ENCODE data around the gene FCER2. TPM values are rescaled to one million over a fixed set of nuclear protein-coding genes. Genes with fewer than 3 reads are reported as not detected.
A peak's percentile ranks its signal among the peaks of the same experiment; 100 is the strongest.

Gene FCER2
- total RNA-seq, 1 donor from 2014 or later, result not detected

DNA sequence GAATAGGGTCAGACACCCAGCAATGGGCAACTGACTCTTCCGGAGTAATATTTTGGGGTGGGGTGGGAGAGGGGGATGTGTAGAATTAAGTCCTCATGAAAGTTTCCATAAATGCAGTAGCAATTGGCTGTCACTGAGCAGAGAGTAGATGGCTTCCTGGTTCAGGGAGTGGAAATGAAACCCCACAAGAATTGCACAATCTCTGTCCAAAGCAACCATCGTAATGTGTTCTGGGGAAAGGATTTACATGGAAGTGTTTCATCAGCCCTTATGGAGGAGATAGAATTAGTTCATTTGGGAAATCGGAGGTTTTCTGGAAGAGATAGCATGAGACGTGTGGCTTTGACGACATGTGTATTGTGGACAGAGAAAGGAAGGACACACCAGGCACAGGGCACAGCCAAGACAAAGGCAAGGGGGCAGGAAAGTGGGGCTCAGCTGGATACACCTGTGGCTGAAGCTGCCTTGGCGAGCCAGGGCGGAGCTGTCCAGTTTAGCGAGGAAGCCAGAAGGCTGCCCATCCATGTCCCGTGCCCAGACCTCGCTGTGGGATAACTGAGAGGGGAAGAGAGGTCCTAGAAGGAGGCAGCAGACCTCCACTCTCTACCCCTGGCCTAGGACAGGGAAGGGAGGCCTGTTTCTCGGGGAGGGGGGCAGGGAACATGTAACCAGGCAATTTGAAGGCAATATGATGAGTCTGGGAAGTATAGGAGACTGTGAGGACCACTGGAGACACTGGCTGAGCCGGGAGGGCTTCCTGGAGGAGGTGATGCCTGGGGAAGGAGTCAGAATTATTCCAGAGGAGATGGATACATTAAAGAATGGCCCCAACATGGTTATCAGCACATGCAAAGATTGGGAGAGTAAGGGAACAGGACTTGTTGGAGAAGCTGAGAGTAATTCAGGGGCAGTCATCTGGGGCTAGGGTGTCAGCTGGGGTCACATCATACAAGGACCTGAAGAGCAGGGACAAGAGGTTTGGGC is 32.6 kb upstream of the FCER2 start:
- peak; percentile 42 for DNase-seq (ENCODE audit: low spot score)

DNA sequence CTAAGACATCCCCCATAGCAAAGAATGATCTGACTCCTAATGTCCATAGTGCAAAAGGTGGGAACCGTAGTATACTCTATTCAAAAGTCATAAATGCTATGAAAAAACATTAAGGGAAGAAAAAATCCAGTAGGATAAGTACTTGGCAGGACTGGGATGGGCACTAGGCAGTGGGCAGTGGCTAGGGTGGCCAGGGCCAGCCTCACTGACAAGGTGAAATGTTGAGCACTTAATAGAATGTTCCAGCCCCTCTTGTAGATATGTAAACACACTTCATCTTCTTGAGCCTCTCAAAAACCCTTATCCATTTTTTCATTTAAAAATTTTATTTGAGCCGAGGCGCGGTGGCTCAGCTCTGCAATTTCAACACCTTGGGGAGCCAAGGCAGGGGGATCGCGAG is 31.4 kb upstream of the FCER2 start:
- no peak for DNase-seq (ENCODE audit: low spot score)

DNA sequence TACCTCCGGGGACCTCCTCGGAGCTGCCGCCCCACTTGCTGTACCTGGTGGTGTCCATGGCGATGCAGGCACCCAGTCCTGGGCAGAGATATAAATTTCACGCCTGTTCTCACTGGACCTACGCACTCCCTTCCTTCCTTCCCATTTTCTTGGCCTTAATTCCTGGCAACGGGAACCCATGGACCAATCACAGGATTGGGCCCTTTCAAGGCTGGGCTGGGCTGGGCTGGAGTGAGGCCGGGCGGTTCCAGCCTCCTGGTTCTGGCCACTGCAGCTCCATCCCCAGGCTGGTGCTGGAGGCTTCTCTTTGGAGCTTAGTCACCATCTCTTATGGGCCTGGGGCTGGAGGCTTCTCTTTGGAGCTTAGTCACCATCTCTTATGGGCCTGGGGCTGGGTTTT is 30.1 kb upstream of the FCER2 start, which contains the start of gene CLEC4G:
CLEC4G (minus strand) TSS at position 66 of the 400 bp plus-strand sequence; CDS start at position 58, 8 bp downstream.
- no peak for DNase-seq (ENCODE audit: low spot score)

DNA sequence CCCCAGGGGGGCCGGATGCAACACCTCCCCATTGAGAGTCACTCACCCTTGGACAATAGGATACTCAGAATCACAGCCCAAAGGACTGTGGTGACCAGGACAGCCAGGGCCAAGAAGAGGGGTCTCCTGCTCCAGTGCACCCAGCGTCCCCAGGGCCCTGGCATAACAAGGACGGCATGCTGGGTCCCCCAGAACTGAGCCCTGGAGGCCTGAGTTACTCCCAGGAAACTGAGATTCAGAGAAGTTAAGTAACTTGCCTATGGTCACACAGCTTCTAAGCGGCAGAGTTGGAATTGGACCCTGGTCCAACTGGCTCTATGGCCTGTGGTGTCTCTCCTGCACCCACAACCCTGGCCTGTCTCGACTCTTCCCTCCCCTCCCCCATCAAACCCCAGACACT is 29.7 kb upstream of the FCER2 start:
- no peak for DNase-seq (ENCODE audit: low spot score)

DNA sequence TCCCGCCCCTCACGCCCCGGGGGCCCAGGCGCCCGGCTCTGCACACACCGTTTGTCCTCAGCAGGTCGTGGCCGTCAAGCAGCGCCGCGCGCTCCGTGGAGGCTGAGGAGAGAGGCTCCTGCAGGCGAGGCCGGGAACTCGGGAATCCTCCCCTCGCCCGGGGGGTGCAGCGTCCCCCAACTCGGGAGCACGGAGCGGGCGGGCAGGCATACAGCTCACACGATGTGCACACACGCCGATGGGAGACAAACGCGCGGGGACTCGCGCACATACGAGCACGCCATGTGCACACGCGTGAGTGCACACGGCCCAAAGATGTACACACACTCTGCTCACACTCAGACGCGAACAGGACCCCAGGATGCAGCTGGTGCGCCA is 29.3 kb upstream of the FCER2 start:
- no peak for DNase-seq (ENCODE audit: low spot score)

DNA sequence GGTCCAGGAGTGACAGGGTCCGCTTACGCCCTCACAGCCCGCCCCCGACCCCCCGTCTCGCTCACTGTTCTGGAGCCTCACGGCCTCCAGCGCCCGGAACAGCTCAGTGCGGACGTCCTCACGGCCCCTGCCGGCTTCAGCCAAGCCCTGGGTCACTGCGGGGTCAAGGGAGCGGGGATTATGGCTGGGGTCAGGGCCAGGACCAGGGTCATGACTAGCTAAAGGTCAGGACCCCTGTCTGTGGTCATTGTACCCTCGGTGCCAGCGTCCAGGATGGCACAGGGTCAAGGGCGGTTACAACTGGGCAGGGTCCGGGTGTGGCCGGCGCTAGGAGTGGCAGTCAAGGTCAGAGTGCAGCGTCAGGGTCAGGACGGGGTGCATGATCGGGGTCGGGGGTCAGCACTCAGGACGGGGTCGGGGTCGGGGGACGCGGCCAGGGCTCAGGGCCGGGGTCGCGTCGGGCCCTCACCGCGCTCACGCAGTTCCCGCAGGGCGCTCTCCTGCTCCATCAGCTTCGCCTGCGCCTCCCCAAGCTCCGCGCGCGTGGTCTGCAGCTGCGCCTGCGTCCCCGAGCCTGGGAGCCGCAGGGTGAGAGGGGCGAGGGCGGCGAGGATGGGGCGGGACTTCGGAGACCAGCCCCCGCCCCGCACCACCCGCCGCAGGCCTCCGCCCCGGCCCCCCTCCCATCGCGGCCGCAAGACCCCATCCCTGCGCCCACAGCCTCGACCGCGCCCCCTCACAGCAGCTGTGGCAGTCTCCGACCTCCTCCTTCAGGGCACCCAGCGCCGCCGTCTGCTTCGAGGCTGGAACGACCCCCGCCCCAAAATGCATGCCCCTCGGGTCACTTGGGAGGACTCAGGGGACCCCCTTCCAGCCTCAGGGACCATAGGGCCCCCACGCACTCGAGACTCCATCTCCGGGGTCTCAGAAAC is 28.6 kb upstream of the FCER2 start:
- no peak for DNase-seq (ENCODE audit: low spot score)

DNA sequence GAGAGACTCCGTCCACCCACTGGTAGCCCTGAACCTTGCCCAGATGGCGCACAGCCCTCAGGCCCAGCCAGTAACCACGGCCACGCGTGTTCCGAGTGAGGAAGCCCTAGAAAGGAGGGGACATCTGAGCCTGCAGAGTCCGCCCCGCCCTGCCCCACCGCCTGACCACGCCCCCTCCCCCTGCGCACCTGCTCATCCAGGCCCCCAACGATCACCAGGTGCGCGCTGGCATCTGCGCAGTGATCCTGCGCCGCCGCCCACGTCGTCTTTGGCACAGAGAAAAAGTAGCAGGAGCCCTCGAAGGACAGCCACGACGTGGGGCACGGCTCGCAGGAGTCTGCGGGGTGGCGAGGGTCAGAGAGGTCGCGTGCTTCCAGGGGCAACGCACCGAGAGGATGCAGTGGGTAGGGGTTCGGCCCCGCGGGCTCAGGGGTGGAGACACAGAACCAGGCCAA is 27.9 kb upstream of the FCER2 start:
- no peak for DNase-seq (ENCODE audit: low spot score)

DNA sequence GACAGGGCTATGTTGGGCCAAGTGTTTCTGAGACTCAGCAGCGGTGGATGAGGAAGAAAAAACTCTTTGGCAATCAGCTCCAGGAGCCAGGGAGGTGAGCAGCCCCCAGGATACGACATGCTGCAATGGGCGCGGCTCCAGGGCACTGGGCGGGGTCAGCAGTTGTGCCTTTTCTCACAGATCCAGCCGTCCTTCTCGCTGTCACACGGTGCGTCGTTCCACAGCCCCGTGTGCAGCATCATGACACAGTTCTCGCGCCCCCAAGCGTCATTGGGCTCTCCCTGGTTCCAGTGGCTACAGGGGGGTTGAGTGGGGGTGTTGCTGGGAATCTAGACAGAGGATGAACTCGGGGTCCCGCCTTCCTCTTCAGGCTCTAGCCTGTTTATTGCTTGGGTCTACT is 27.3 kb upstream of the FCER2 start:
- no peak for DNase-seq (ENCODE audit: low spot score)

DNA sequence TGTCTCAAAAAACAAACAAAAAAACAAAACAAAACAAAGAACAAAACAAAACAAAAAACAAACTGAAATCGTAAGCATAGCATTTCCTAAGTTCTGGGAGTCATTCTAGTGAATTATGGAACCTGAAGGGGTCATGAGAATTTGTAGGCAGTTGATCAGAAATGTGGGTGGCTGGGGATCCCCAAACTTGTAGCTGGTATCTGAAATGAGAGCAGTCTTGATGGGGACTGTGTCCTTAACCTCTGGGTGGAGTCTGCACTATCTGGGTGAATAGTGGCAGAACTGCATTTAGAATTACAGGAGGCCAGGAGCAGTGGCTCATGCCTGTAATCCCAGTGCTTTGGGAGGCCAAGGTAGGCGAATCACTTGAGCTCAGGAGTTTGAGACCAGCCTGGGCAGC is 23.9 kb upstream of the FCER2 start:
- DNase-seq (ENCODE audit: low spot score), result no peak

DNA sequence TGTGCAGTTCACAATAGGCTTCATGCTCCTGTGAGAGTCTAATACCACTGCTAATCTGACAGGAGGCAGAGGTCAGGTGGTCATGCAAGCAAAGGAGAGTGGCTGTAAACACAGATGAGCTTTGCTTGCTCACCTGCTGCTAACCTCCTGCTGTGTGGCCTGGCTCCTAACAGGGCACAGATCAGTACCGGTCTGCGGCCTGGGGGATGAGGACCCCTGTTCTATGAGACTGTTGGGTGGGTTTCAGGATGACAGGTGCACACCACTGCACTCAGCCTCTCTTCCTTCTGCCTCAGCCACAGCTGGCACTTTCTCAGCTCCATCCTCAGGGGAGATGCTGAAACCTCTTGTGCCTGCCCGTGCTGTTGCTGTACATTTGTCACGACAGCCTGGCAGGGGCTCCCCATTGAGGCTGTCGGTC is 20.3 kb upstream of the FCER2 start:
- DNase-seq (ENCODE audit: low spot score), result no peak

DNA sequence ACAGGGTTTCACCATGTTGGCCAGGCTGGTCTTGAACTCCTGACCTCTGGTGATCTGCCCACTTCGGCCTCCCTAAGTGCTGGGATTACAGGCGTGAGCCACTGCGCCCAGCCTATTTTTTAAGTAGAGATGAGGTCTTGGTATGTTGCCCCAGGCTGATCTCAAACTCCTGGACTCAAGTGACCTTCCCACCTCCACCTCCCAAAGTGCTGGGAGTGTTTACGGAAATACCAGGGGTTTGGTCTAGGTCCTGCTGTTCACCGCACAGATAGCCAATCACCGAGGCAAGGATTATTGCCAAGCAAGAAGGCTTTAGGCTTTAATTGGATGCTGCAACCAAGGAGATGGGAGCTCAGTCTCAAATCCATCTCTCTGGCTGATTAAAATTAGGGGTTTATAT is 18.4 kb upstream of the FCER2 start:
- DNase-seq (ENCODE audit: low spot score), result no peak

DNA sequence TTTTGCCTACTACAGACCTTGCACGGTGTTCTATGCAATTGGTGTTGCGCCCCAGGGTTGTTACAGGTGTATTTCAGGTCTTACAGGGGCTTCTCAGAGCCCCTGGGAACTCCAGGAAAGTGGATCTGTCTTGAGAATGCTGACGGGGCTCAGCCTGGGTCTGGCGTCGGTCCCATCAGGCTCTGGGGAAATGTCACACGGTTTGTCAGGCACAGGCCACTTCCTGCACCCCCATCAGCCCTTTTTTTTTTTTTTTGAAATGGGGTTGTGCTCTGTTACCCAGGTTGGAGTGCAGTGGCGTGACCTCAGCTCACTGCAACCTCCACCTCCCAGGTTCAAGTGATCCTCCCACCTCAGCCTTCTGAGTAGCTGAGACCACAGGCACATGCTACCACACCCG is 16.7 kb upstream of the FCER2 start:
- DNase-seq (ENCODE audit: low spot score), result no peak

DNA sequence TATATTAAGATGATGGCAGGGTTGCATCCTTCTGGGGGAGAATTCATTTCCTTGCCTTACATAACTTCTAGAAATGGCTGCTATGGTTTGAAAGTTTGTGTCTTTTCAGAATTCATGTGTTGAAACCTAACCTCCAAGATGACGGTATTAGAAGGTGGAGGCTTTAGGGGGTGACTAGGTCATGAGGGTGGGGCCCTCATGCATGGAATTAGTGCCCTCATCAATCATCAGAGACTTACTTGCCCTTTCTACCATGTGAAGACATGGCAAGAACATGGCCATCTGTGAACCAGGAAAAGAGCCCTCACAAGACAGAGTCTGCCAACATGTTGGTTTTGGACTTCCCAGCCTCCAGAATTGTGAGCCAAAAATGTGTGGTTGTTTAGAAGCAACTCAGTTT is 14.8 kb upstream of the FCER2 start:
- no peak for DNase-seq (ENCODE audit: low spot score)

DNA sequence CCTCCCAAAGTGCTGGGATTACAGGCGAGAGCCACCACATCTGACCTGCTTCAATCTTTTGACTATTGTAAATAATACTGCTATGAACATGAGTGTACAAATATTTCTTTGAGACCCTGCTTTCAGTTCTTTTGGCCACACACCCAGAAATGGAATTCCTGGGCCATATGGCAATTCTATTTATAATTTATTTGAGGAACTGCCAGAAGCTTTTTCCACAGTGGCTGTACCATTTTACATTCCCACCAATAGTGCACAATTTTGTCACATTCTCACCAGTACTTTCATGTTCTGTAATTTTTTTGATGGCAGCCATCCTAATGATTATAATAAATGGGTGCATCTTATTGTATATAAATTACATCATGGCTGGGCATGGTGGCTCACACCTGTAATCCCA is 13.7 kb upstream of the FCER2 start:
- DNase-seq (ENCODE audit: low spot score), result no peak

DNA sequence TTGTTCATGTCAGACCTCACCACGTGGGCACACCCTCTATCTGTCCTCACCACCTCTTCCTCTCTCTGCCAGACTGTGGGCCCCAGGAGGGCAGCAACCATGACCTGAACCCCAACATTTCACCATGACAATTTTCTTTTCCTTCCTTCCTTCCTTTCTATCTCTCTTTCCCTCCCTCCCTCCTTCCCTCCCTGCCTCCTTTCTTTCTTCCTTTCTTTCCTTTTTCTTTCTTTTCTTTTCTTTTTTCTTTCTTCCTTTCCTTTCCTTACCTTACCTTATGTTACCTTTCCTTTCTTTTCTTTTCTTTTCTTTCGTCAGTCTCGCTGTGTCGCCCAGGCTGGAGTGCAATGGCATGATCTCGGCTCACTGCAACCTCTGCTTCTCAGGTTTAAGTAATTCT is 8.7 kb upstream of the FCER2 start:
- DNase-seq (ENCODE audit: low spot score), result no peak

DNA sequence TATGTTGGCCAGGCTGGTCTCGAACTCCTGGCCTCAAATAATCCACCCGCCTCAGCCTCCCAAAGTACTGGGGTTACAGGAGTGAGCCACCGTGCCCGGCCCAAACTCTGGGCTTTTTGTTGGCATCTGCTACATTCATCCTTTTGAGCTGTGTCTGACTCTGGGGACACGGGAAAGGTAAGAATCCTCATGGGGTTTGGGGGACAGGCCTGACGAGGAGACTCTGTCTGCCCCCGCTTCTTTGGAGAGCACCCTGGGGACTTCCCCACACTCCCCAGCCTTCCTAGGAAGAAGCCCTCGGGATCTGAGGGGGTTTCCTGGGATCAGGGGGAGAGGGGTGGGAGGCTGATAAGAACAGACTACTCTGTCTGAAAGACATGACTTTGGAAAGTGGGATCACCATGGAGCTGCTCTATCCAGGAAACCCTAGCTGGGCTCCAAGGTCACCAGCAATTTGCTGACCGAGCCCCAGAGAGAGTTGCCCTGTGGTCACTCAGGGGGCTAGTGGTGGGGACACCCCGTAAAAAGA is 8.1 kb upstream of the FCER2 start:
- DNase-seq (ENCODE audit: low spot score), result no peak

DNA sequence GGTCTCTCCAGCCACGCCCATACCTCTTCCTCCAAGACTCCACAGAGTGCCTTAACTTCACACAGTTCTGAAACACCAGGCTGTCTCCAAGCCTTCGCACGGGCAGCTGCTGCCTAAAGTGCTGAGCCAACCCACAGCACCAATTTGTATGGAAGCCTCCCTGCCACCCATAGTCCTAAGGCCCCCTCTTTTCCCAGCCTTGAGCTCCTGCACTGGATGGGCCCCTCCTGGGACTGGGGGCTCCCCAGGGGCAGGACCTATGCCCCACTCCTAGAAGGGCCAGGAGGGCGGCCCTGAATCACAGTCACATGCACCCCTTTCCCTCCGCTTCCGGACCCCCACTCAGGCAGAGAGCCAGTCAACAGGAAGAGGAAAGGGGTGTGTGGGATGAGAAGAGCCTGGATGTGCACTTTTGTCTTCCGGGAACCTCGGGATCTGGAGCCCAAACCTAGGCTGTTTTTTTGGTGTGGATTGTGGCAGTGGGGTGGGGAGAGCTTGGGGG is 5.1 kb upstream of the FCER2 start:
- DNase-seq (ENCODE audit: low spot score), result no peak

DNA sequence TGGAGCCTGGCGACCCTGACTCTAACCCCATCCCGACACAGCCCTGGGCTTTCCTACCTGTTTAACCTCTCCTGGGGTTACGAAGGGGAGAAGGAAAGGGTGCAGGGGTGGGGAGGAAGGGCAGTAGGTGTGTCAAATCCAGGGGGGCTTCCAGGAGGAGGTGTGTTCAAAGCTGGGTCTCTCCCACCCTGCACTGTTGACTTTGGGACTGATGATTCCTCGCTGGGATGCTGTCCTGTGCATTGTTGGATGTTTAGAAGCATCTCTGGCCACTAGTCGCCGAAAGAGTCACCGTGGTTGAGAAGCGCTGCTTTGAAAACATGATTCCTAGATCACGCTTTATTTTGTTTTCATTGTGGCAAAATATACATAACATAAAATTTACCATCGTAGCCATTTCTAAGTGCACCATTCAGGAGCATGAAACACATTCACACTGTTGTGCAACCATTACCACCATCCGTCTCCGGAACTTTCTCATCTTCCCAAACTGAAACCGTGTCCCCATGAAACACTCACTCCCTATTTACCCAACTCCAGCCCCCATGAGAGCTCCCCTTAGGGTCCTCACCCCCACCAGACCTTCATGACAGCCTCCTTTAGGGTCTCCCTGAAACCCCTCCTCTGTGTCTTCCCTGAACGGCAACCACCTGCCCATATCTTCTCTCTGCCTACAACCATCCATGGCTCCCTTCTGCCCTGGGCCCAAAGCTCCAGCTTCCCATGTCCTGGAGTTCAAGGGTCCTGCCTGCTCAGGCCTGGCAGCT is 4.4 kb upstream of the FCER2 start:
- no peak for DNase-seq (ENCODE audit: low spot score)

DNA sequence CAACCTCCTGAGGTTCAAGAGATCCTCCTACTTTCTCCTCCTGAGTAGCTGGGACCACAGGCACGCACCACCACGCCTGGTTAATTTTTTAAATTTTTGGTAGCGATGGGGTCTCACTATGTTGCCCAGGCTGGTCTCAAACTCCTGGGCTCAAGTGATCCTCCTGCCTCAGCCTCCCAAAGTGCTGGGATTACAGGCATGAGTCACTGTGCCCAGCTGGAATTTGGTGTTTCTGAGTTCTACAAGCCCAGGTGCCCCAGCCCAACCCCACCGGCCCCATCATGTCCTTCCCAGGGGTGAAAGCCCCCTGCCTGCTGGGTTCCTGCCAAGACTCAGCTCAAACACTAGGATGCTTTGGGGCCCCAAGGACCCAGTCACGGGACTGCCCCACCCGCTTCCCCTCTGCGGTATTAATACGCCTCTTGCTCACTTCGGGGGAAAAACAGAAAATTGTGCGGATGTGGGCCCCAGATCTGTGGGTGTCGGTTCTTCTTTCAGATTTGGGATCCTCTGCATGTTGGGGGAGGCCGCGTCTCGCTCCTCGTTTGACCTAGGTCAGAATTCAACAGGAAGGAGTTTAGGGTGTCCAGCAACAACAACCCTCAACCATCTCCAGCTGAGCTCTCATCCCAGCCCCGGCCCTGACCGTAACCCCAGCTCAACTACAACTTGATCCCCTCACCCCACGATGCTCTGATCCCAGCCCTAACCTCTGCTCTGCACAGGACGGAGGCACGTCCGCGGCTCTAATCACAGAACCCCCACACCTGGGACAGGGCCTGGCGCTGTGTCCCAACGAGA is 3.7 kb upstream of the FCER2 start:
- peak; percentile 10 for DNase-seq (ENCODE audit: low spot score)
